Smooth muscle cell (in vitro differentiated cells): ENCODE results near the gene PPP1R14B. TPM values are rescaled to one million over a fixed set of nuclear protein-coding genes. Genes with fewer than 3 reads are reported as not detected.
A peak's percentile ranks its signal among the peaks of the same experiment; 100 is the strongest.

Source experiments
- DNase-seq: peaks from one replicate; lab custom pipeline; 2025; ENCODE audit not compliant: unreplicated experiment; lab: John Stamatoyannopoulos, UW
- H2AFZ ChIP-seq: fragments of 200-600 bp; sonication (generic); 2 replicates; pipeline ENCODE4 v1.6.0; 2016; ENCODE audit warnings: antibody characterized with exemption, low read depth, mild to moderate bottlenecking
- H3F3A ChIP-seq: fragments of 200-600 bp; sonication (generic); 2 replicates; pipeline ENCODE4 v1.6.0; 2017; ENCODE audit warnings: antibody characterized with exemption, low read depth
- H3K27ac ChIP-seq: fragments of 200-600 bp; sonication (generic); 2 replicates; pipeline ENCODE4 v1.5.1; 2016; ENCODE audit warnings: low read depth, mild to moderate bottlenecking
- H3K27me3 ChIP-seq: fragments of 200-600 bp; sonication (generic); 2 replicates; pipeline ENCODE4 v1.6.1; 2016; ENCODE audit warnings: low read depth, mild to moderate bottlenecking
- H3K36me3 ChIP-seq: fragments of 200-600 bp; sonication (generic); 2 replicates; pipeline ENCODE4 v1.5.1; 2016; ENCODE audit warnings: low read depth
- H3K4me1 ChIP-seq: fragments of 200-600 bp; sonication (generic); 2 replicates; pipeline ENCODE4 v1.5.1; 2016; ENCODE audit warnings: low read depth
- H3K4me2 ChIP-seq: fragments of 200-600 bp; sonication (generic); 2 replicates; pipeline ENCODE4 v1.6.0; 2016; ENCODE audit warnings: mild to moderate bottlenecking
- H3K4me3 ChIP-seq: fragments of 200-600 bp; sonication (generic); 2 replicates; pipeline ENCODE4 v1.5.1; 2016; ENCODE audit warnings: mild to moderate bottlenecking
- H3K79me2 ChIP-seq: fragments of 200-600 bp; sonication (generic); 2 replicates; pipeline ENCODE4 v1.6.0; 2016; ENCODE audit warnings: low read depth, mild to moderate bottlenecking
- H3K9ac ChIP-seq: fragments of 200-600 bp; sonication (generic); 2 replicates; pipeline ENCODE4 v1.6.0; 2016; ENCODE audit warnings: low read depth
- H3K9me3 ChIP-seq: fragments of 200-600 bp; sonication (generic); replicated peaks from 2 replicates; pipeline ENCODE4 v1.5.1; 2016; ENCODE audit warnings: low read depth
- H4K20me1 ChIP-seq: fragments of 200-600 bp; sonication (generic); 2 replicates; pipeline ENCODE4 v1.6.0; 2016; ENCODE audit warnings: low read depth
- whole genome bisulfite sequencing: methylation state at CpG from one replicate; pipeline ENCODE4 v1.1.7; 2016; ENCODE audit warnings: low lambda C conversion rate; 5-methylcytosine and 5-hydroxymethylcytosine counted together
- polyA plus RNA-seq: library from polyadenylated mRNA; unstranded; fragments of >200 nt; fragmentation: Nextera tagmentation; extraction: Ambion mirVana; gene quantifications from 2 replicates; pipeline ENCODE4 v1.2.1, GENCODE V29; 2016
- total RNA-seq: library from RNA; depleted of rRNA; stranded (reverse); fragments of >200 nt; gene quantifications from 2 replicates; pipeline ENCODE4 v1.2.3, GENCODE V29; 2014
- TF ChIP-seq, protein P1 (sequence below): fragments of 200-600 bp; sonication (generic); IDR thresholded peaks from 2 replicates; pipeline ENCODE4 v1.5.1; 2017; ENCODE audit warnings: borderline replicate concordance, mild to moderate bottlenecking, antibody characterized with exemption; ENCODE audit not compliant: insufficient read depth, poor library complexity, severe bottlenecking

The PPP1R14B gene
- total and polyA plus RNA-seq, 2 experiments from 2014 or later, result 242 to 530 TPM

DNA sequence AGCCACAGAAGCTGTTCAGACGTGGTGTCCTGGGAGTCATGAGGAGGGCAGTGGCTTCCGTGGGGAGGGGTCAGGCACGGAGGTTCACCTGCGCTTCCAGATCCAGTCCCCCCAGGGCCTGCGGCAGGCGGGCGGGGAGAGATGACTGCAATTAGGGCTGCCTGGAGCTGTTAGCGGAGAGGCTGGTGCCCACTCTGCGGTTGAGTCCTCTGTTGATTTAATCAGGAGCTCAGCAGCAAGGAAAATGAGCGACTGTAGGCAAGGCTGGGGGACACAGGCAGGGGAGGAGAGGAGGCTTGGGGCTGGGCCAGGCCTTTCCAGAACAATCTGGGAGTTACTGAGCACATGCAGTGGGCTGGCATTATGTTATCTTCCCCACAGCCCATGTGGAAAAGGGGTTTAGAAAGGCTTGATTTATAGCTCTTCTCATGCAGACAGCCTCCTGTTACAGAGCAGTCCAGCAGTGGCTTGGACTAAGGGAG, 17.7 kb upstream of the PPP1R14B start:
- no peaks in the 10 kb centered on the region for H4K20me1 ChIP-seq
- H3K4me1 ChIP-seq, result peaks cover 8% of the 10 kb centered on the region
- H3K27me3 ChIP-seq, result no peaks in the 10 kb centered on the region
- peaks cover 8% of the 10 kb centered on the region for H3F3A ChIP-seq
- H3K4me2 ChIP-seq, result no peak overlapping the region
- no peaks in the 10 kb centered on the region for H3K9me3 ChIP-seq
- H2AFZ ChIP-seq, result no peak overlapping the region
- no peak for DNase-seq
- WGBS, result 70% methylated on average over 10 of the region's 10 CpGs
- H3K4me3 ChIP-seq, result no peak overlapping the region
- H3K36me3 ChIP-seq, result no peaks in the 10 kb centered on the region
- TF ChIP-seq, protein P1, sequence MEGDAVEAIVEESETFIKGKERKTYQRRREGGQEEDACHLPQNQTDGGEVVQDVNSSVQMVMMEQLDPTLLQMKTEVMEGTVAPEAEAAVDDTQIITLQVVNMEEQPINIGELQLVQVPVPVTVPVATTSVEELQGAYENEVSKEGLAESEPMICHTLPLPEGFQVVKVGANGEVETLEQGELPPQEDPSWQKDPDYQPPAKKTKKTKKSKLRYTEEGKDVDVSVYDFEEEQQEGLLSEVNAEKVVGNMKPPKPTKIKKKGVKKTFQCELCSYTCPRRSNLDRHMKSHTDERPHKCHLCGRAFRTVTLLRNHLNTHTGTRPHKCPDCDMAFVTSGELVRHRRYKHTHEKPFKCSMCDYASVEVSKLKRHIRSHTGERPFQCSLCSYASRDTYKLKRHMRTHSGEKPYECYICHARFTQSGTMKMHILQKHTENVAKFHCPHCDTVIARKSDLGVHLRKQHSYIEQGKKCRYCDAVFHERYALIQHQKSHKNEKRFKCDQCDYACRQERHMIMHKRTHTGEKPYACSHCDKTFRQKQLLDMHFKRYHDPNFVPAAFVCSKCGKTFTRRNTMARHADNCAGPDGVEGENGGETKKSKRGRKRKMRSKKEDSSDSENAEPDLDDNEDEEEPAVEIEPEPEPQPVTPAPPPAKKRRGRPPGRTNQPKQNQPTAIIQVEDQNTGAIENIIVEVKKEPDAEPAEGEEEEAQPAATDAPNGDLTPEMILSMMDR, result no peak
- no peak overlapping the region for H3K9ac ChIP-seq
- no peak overlapping the region for H3K27ac ChIP-seq
- no peaks in the 10 kb centered on the region for H3K79me2 ChIP-seq

DNA sequence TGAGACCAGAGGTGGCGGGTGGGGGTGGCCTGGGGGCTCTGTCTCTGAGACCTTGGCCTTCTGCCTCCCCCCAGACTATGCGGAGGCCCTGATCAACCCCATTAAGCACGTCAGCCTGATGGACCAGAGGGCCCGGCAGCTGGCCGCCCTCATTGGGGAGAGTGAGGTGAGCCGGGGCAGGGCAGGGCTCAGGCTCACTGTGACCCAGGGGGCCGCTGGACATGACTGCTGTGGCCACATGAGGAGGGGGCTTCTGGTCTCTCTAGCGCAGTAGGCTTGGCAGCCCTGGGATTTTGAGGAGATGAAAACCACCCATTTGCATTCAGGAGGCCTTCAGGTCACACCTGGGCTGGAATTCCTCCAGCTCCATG, 17.2 kb upstream of the PPP1R14B start:
- Histone ChIP-seq H3K79me2 (no peaks in the 10 kb centered on the region), H3F3A (peaks cover 5% of the 10 kb centered on the region), H2AFZ (no peak overlapping the region), H3K4me2 (no peak overlapping the region), H4K20me1 (no peaks in the 10 kb centered on the region), H3K4me3 (no peak overlapping the region), H3K4me1 (peaks cover 6% of the 10 kb centered on the region), H3K27me3 (no peaks in the 10 kb centered on the region), H3K36me3 (no peaks in the 10 kb centered on the region), H3K9me3 (no peaks in the 10 kb centered on the region), H3K9ac (no peak overlapping the region), H3K27ac (peak overlapping the region; percentile 44)
- TF ChIP-seq, protein P1, result no peak
- DNase-seq, result no peak
- WGBS, result 93% methylated on average over 8 of the region's 8 CpGs

DNA sequence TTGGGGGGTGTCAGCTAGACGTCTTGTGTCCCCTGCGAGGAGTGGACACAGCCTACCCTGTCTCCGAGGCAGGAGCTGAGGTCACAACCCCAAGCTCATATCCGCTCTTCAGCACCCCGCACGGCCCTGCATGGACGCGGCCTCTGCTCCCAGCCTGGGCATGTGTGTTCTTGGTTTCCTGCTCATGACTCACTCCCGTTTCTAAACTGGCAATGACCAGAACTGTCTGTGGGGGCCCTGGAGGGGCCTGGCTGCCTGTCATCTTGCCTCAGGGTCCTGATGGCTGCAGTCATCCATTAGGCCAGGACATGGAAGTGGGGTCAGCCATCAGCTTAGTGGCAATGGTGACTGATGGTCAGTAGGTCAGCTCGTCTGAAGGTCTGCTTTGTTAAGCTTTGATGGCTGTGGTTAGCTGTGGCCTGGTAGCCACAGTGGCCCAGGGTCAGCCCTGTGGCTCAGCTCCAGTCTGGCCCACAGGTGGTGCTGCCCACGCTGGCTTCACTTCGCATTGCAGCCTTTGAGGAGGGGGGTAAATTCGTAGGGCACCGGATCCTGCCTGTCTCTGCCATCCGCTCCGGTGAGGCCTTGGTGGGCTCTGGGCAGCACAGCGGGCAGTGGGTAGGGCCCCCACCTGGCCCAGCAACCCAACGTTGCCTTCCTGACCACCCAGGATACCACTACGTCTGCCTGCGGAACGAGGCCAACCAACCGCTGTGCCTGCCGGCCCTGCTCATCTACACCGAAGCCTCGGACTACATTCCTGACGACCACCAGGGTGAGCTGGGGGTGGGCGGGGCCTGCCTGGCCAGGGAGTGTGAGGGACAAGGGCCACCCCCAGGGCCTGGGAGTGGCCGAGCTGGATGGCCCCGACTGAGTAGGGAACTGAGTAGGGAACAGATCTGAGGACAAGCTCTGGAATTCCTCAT, 16.5 kb upstream of the PPP1R14B start:
- Histone ChIP-seq H3K36me3 (no peaks in the 10 kb centered on the region), H3K4me2 (peak overlapping the region; percentile 27), H3K4me1 (no peaks in the 10 kb centered on the region), H3K27ac (peak overlapping the region; percentile 44), H3K27me3 (no peaks in the 10 kb centered on the region), H2AFZ (no peak overlapping the region), H3K79me2 (no peaks in the 10 kb centered on the region), H3K9ac (no peak overlapping the region), H4K20me1 (no peaks in the 10 kb centered on the region), H3K9me3 (no peaks in the 10 kb centered on the region), H3K4me3 (no peak overlapping the region), H3F3A (no peaks in the 10 kb centered on the region)
- TF ChIP-seq, protein P1, result no peak
- no peak for DNase-seq
- 58% methylated on average over 29 of the region's 29 CpGs for WGBS
